OCI-LY3 (cell line): ENCODE results near the gene TEAD3.

ENCODE experiments used
- H2AFZ ChIP-seq: fragments of 200-600, 300-600 bp; shearing (Covaris generic); 2 replicates; pipeline ENCODE4 v1.6.0; 2014; ENCODE audit warnings: antibody characterized with exemption, low read depth, low read length
- H3K27ac ChIP-seq: fragments of 200-600, 300-600 bp; sonication (generic); 2 replicates; pipeline ENCODE4 v1.5.1; 2014; ENCODE audit warnings: mild to moderate bottlenecking, low read length, moderate library complexity, mixed read lengths
- H3K27me3 ChIP-seq: fragments of 200-600, 300-600 bp; sonication (generic); 2 replicates; pipeline ENCODE4 v1.6.1; 2014; ENCODE audit warnings: low read depth, low read length, mixed read lengths
- H3K36me3 ChIP-seq: fragments of 200-600, 300-600 bp; sonication (generic); replicated peaks from 2 replicates; pipeline ENCODE3; 2014; ENCODE audit warnings: low read depth, low read length, mixed read lengths
- H3K4me1 ChIP-seq: fragments of 300-600, 200-600 bp; sonication (generic); 2 replicates; pipeline ENCODE4 v1.6.1; 2014; ENCODE audit warnings: low read length, mixed read lengths
- H3K4me2 ChIP-seq: fragments of 200-600, 300-600 bp; sonication (generic); 2 replicates; pipeline ENCODE4 v1.6.1; 2014; ENCODE audit warnings: low read length, mixed read lengths
- H3K4me3 ChIP-seq: fragments of 300-600, 200-600 bp; sonication (generic); 2 replicates; pipeline ENCODE4 v1.5.1; 2014; ENCODE audit warnings: antibody characterized with exemption, mild to moderate bottlenecking, low read length, moderate library complexity
- H3K79me2 ChIP-seq: fragments of 300-600, 200-600 bp; shearing (Covaris generic); 2 replicates; pipeline ENCODE4 v1.6.1; 2014; ENCODE audit warnings: mild to moderate bottlenecking, low read length, mixed read lengths
- H3K9ac ChIP-seq: fragments of 300-600, 200-600 bp; shearing (Covaris generic); 2 replicates; pipeline ENCODE4 v1.6.0; 2014; ENCODE audit warnings: mild to moderate bottlenecking, low read length, moderate library complexity
- H3K9me3 ChIP-seq: fragments of 200-600, 300-600 bp; shearing (Covaris generic); 2 replicates; pipeline ENCODE4 v1.6.1; 2014; ENCODE audit warnings: low read length, mixed read lengths; ENCODE audit not compliant: insufficient read depth
- H4K20me1 ChIP-seq: fragments of 200-600, 300-600 bp; sonication (generic); 2 replicates; pipeline ENCODE4 v1.6.1; 2016; ENCODE audit warnings: low read length, mixed read lengths; ENCODE audit not compliant: insufficient read depth
- CTCF ChIP-seq: fragments of 200-600, 300-600 bp; sonication (generic); IDR thresholded peaks from 2 replicates; pipeline ENCODE4 v1.5.1; 2014; ENCODE audit warnings: antibody characterized with exemption, low read length, low read depth
- EZH2phosphoT487 ChIP-seq: fragments of 200-600 bp; shearing (Covaris generic); IDR thresholded peaks from 2 replicates; pipeline ENCODE4 v1.6.1; 2018; ENCODE audit warnings: antibody characterized with exemption, mixed run types, low read depth

Gene TEAD3

GRCh38 chr6:35491558-35492257 is 5.2 kb downstream of the TEAD3 start:
- Histone ChIP-seq H3K36me3 (no peaks in the 10 kb centered on the region), H3K4me1 (peaks cover 19% of the 10 kb centered on the region), H3K9me3 (no peaks in the 10 kb centered on the region), H3K27me3 (peaks cover 17% of the 10 kb centered on the region; the same call in 1 of the 2 replicates), H3K4me3 (no peak overlapping the region), H4K20me1 (no peaks in the 10 kb centered on the region), H3K9ac (no peak overlapping the region), H3K79me2 (no peaks in the 10 kb centered on the region), H2AFZ (no peak overlapping the region), H3K4me2 (no peak overlapping the region), H3K27ac (no peak overlapping the region)
- TF ChIP-seq CTCF (no peak), EZH2phosphoT487 (no peak)

- Histone ChIP-seq H3K79me2 (no peaks in the 10 kb centered on the region), H4K20me1 (no peaks in the 10 kb centered on the region), H2AFZ (no peak overlapping the region), H3K4me1 (peaks cover 19% of the 10 kb centered on the region), H3K27me3 (peaks cover 17% of the 10 kb centered on the region; the same call in 1 of the 2 replicates), H3K36me3 (no peaks in the 10 kb centered on the region), H3K9ac (no peak overlapping the region), H3K4me3 (peak overlapping the region; percentile 61), H3K4me2 (peak overlapping the region; percentile 77), H3K9me3 (no peaks in the 10 kb centered on the region), H3K27ac (no peak overlapping the region)
- TF ChIP-seq CTCF: no peak
- no peak for TF ChIP-seq EZH2phosphoT487
Measured at GRCh38 chr6:35490821-35491557, 5.9 kb downstream of the TEAD3 start.

- TF ChIP-seq EZH2phosphoT487 (no peak), CTCF (no peak)
- Histone ChIP-seq H3K79me2 (no peaks in the 10 kb centered on the region), H3K4me3 (peak overlapping the region; percentile 61), H3K36me3 (no peaks in the 10 kb centered on the region), H2AFZ (0 out of 2 replicates have a peak overlapping the region, but pooled peaks have one; percentile 21), H4K20me1 (no peaks in the 10 kb centered on the region), H3K27ac (no peak overlapping the region), H3K9ac (peak overlapping the region; percentile 35), H3K4me2 (peak overlapping the region; percentile 77), H3K4me1 (peaks cover 19% of the 10 kb centered on the region), H3K9me3 (no peaks in the 10 kb centered on the region), H3K27me3 (peaks cover 17% of the 10 kb centered on the region; the same call in 1 of the 2 replicates)
Measured at GRCh38 chr6:35489995-35490791, 6.7 kb downstream of the TEAD3 start.
